HepG2 (cell line): Measurements from ENCODE around the gene HHIPL2.

Source experiments
- CBFB ChIP-seq: sonication (generic); formaldehyde crosslinking; IDR thresholded peaks from 2 replicates; pipeline ENCODE4 v1.4.0; 2020; ENCODE audit warnings: missing genetic modification reagents
- MAFK ChIP-seq, 2 experiments: IDR thresholded peaks in 1 of 2; conservative IDR thresholded peaks in 1 of 2; 2 replicates each; pipeline ENCODE4 v1.6.1; 2011; ENCODE audit warnings: improper control_type of control experiment in 2 of 2, low read length in 2 of 2
- NFRKB ChIP-seq: fragments of 450-650 bp; IDR thresholded peaks from 2 replicates; pipeline ENCODE4 v1.6.1; 2017
- ZBTB7A ChIP-seq: sonication (generic); formaldehyde crosslinking; IDR thresholded peaks from 2 replicates; pipeline ENCODE4 v1.8.0; 2022; ENCODE audit warnings: mild to moderate bottlenecking, missing genetic modification reagents
- TF ChIP-seq, protein P1 (sequence below): sonication (generic); formaldehyde crosslinking; IDR thresholded peaks from 2 replicates; pipeline ENCODE4 v1.5.0; 2020; ENCODE audit warnings: mild to moderate bottlenecking, missing genetic modification reagents, moderate library complexity

DNA sequence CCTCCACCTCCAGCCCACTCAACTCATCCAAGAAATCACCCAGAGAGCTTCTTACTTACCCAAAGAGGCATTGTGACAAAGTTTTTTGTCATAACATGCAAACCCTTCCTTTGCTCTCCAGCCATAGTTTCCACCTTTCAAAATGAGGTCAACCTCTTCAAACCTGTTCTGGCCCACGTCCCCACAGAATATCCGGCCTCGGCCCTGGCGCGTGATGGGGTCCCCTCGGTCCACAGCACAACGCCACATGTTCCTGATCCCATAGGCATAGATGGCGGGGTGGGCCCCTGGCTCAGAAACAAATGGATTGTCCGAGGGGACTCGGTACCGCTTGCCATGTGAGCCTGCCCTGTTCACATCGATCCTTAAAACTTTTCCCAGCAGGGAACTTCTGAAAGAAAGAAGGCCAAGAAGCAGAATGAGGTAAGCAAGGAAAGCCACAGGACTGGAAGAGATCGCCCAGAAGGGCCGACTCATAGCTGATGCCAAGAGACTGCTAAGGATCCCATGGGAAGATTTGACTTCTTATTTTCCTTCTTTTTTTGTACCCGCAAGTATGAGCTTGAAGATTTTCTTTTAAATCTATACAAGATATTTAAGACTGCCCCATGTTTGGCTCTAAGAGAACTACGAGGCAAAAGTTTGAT, 7.8 kb downstream of the HHIPL2 start:
- TF ChIP-seq MAFK (conservative IDR thresholded peaks at IDR 0.05 in 1 of 2, IDR thresholded peaks at IDR 0.05 in 1 of 2; ENCODE audit: low read length in 2 of 2) (no peak), CBFB (no peak), ZBTB7A (no peak), NFRKB (no peak)
- TF ChIP-seq, protein P1, sequence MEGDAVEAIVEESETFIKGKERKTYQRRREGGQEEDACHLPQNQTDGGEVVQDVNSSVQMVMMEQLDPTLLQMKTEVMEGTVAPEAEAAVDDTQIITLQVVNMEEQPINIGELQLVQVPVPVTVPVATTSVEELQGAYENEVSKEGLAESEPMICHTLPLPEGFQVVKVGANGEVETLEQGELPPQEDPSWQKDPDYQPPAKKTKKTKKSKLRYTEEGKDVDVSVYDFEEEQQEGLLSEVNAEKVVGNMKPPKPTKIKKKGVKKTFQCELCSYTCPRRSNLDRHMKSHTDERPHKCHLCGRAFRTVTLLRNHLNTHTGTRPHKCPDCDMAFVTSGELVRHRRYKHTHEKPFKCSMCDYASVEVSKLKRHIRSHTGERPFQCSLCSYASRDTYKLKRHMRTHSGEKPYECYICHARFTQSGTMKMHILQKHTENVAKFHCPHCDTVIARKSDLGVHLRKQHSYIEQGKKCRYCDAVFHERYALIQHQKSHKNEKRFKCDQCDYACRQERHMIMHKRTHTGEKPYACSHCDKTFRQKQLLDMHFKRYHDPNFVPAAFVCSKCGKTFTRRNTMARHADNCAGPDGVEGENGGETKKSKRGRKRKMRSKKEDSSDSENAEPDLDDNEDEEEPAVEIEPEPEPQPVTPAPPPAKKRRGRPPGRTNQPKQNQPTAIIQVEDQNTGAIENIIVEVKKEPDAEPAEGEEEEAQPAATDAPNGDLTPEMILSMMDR (CRISPR knock-in tag): no peak
